Measurements from ENCODE around the gene RPS6KC1.

The RPS6KC1 gene

DNA sequence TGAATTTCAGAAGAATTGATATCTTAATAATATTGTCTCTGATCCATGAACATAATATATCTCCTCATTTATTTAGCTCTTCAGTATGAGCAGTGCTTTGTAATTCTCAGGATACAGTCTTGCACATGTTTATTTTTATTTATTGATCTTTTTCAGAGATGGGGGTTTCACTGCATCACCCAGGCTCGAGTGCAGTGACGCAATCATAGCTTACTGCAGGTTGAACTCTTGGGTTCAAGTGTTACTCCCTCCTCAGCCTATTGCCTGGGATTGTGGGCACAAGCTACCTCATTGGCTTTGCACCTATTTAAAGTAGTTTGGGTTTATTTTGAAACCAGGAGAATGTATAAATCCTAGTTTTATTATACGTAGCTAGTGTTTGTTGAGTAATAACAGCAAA lies 4.7 kb downstream of the RPS6KC1 start:
- H3K9me3 ChIP-seq (ENCODE audit: low read length): no peaks in the 10 kb centered on the region
- H3K9ac ChIP-seq (ENCODE audit: low read length): no peak overlapping the region
- no peak overlapping the region for H3K4me3 ChIP-seq (ENCODE audit: low read depth in 1 of 2, low read length in 2 of 2)
- H3K27me3 ChIP-seq (ENCODE audit: control insufficient read depth in 1 of 2, insufficient read depth in 2 of 2, low read length in 2 of 2): no peaks in the 10 kb centered on the region
- H3K27ac ChIP-seq (ENCODE audit: low read depth, low read length): no peak overlapping the region
- peaks cover 18% of the 10 kb centered on the region for H3K4me1 ChIP-seq (ENCODE audit: insufficient read depth, low read length)
- no peaks in the 10 kb centered on the region for H3K36me3 ChIP-seq (ENCODE audit: insufficient read depth, low read length)

DNA sequence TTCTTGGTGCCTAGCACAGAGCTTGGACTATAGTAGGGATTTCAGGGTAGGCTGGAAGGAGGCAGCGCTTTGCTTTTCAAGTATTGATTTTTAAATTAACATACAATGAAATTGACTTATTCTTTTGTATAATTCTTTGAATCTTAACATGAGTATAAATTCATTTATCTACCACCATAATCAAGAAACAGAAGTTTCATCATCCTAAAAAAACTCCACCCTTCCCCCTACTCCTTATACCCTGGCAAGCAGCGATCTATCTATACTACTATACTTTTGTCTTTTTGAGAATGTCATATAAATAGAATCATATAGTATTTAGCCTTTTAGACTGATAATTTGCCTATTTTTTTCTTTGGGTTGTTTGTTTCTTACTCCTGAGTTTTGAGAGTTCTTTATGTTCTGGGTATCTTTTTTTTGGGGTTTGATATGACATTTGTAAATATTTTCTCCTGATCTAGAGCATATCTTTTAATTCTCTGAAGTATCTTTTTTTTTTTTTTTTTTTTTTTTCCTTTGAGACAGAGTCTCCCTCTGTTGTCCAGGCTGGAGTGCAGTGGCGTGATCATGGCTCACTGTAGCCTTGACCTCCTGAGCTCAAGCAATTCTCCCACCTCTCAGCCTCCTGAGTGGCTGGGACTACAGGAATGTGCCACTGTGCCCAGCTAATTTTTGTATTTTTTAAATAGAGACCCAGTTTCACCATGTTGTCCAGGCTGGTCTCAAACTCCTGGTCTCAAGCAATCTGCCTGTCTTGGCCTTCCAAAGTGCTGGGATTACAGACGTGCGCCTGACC lies 6.4 kb downstream of the RPS6KC1 start:
- Histone ChIP-seq H3K4me1 (ENCODE audit: insufficient read depth, low read length) (peaks cover 11% of the 10 kb centered on the region), H3K4me3 (ENCODE audit: low read depth in 1 of 2, low read length in 2 of 2) (no peak overlapping the region), H3K9ac (ENCODE audit: low read length) (no peak overlapping the region), H3K27me3 (ENCODE audit: control insufficient read depth in 1 of 2, insufficient read depth in 2 of 2, low read length in 2 of 2) (no peaks in the 10 kb centered on the region), H3K9me3 (ENCODE audit: low read length) (no peaks in the 10 kb centered on the region), H3K27ac (ENCODE audit: low read depth, low read length) (no peak overlapping the region), H3K36me3 (ENCODE audit: insufficient read depth, low read length) (no peaks in the 10 kb centered on the region)

DNA sequence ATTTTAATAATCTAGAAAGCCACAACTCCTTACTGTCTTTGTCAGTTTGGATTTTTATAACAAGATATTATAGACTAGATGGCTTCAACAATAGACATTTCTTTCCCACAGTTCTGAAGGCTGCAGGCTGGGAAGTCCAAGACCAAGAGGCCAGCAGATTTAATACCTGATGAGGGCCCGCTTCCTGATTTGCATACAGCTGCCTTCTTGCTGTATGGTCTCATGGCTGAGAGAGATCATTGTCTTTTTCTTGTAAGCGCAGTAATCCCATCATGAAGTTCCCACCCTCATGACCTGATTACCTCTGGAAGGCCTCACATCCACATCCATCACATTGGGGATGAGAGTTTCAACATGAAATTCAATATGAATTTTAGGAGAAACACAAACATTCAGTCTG lies 9.8 kb downstream of the RPS6KC1 start:
- Histone ChIP-seq H3K27me3 (ENCODE audit: control insufficient read depth in 1 of 2, insufficient read depth in 2 of 2, low read length in 2 of 2) (no peaks in the 10 kb centered on the region), H3K36me3 (ENCODE audit: insufficient read depth, low read length) (no peaks in the 10 kb centered on the region), H3K4me3 (ENCODE audit: low read depth in 1 of 2, low read length in 2 of 2) (no peak overlapping the region), H3K9ac (ENCODE audit: low read length) (no peak overlapping the region), H3K9me3 (ENCODE audit: low read length) (no peaks in the 10 kb centered on the region), H3K27ac (ENCODE audit: low read depth, low read length) (no peak overlapping the region), H3K4me1 (ENCODE audit: insufficient read depth, low read length) (no peaks in the 10 kb centered on the region)

DNA sequence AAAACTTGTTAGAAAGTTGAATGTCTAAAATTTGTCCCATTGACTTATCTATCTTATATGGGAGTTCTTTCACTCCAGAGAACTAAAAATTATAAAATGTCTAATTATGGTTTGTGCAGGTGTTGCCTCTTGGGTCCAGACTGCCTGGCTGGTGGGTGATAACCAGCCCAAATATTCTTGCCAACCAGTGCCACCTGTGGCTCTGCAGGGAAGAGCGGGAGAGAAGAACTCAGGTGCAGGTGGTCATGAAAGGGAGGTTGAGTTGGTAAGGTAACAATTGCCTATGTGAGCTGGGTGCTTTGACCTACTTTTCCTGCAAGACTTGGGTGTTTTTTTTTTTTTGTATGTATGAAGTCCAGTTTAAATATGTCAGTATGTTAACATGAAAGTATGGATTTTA lies 10.2 kb downstream of the RPS6KC1 start:
- no peaks in the 10 kb centered on the region for H3K36me3 ChIP-seq (ENCODE audit: insufficient read depth, low read length)
- H3K4me3 ChIP-seq (ENCODE audit: low read depth in 1 of 2, low read length in 2 of 2): no peak overlapping the region
- no peaks in the 10 kb centered on the region for H3K9me3 ChIP-seq (ENCODE audit: low read length)
- no peaks in the 10 kb centered on the region for H3K4me1 ChIP-seq (ENCODE audit: insufficient read depth, low read length)
- H3K27me3 ChIP-seq (ENCODE audit: control insufficient read depth in 1 of 2, insufficient read depth in 2 of 2, low read length in 2 of 2): no peaks in the 10 kb centered on the region
- no peak overlapping the region for H3K27ac ChIP-seq (ENCODE audit: low read depth, low read length)
- no peak overlapping the region for H3K9ac ChIP-seq (ENCODE audit: low read length)

- Histone ChIP-seq H3K9me3 (ENCODE audit: low read length) (no peaks in the 10 kb centered on the region), H3K36me3 (ENCODE audit: insufficient read depth, low read length) (no peaks in the 10 kb centered on the region), H3K27ac (ENCODE audit: low read depth, low read length) (no peak overlapping the region), H3K4me1 (ENCODE audit: insufficient read depth, low read length) (peaks cover 6% of the 10 kb centered on the region), H3K9ac (ENCODE audit: low read length) (no peak overlapping the region), H3K27me3 (ENCODE audit: control insufficient read depth in 1 of 2, insufficient read depth in 2 of 2, low read length in 2 of 2) (no peaks in the 10 kb centered on the region), H3K4me3 (ENCODE audit: low read depth in 1 of 2, low read length in 2 of 2) (no peak overlapping the region)
These were observed 14.8 kb downstream of the RPS6KC1 start for GRCh38 chr1:213065800-213066199.

- no peak overlapping the region for H3K4me3 ChIP-seq (ENCODE audit: low read depth in 1 of 2, low read length in 2 of 2)
- H3K36me3 ChIP-seq (ENCODE audit: insufficient read depth, low read length): no peaks in the 10 kb centered on the region
- peaks cover 6% of the 10 kb centered on the region for H3K4me1 ChIP-seq (ENCODE audit: insufficient read depth, low read length)
- no peaks in the 10 kb centered on the region for H3K27me3 ChIP-seq (ENCODE audit: control insufficient read depth in 1 of 2, insufficient read depth in 2 of 2, low read length in 2 of 2)
- no peak overlapping the region for H3K9ac ChIP-seq (ENCODE audit: low read length)
- H3K27ac ChIP-seq (ENCODE audit: low read depth, low read length): no peak overlapping the region
- H3K9me3 ChIP-seq (ENCODE audit: low read length): no peaks in the 10 kb centered on the region
These were observed 15.3 kb downstream of the RPS6KC1 start for GRCh38 chr1:213066363-213066762.

DNA sequence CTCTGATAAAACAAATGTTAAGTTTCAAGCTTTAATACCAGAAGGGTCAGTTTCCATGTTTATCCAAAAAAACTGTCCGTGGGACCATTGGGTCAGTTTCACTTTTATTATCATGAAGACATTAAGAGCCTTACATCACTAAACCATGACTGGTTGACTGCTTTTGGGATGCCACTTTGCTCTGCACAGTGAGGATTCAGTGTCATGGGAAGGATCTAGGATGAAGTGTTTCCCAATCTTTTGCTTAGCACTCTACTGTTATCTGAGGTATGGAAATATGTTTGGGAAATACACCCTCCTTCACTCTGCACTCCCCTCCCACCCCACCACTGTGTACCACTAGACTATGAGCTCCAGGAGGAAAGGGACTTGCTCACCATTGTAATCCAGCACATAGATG lies 16.3 kb downstream of the RPS6KC1 start:
- Histone ChIP-seq H3K27ac (ENCODE audit: low read depth, low read length) (no peak overlapping the region), H3K9me3 (ENCODE audit: low read length) (no peaks in the 10 kb centered on the region), H3K4me3 (ENCODE audit: low read depth in 1 of 2, low read length in 2 of 2) (no peak overlapping the region), H3K36me3 (ENCODE audit: insufficient read depth, low read length) (no peaks in the 10 kb centered on the region), H3K4me1 (ENCODE audit: insufficient read depth, low read length) (peaks cover 6% of the 10 kb centered on the region), H3K9ac (ENCODE audit: low read length) (no peak overlapping the region), H3K27me3 (ENCODE audit: control insufficient read depth in 1 of 2, insufficient read depth in 2 of 2, low read length in 2 of 2) (no peaks in the 10 kb centered on the region)

GRCh38 chr1:213070406-213070805 lies 19.4 kb downstream of the RPS6KC1 start:
- Histone ChIP-seq H3K27me3 (ENCODE audit: control insufficient read depth in 1 of 2, insufficient read depth in 2 of 2, low read length in 2 of 2) (no peaks in the 10 kb centered on the region), H3K4me1 (ENCODE audit: insufficient read depth, low read length) (peaks cover 6% of the 10 kb centered on the region), H3K27ac (ENCODE audit: low read depth, low read length) (no peak overlapping the region), H3K36me3 (ENCODE audit: insufficient read depth, low read length) (no peaks in the 10 kb centered on the region), H3K9ac (ENCODE audit: low read length) (no peak overlapping the region), H3K9me3 (ENCODE audit: low read length) (no peaks in the 10 kb centered on the region), H3K4me3 (ENCODE audit: low read depth in 1 of 2, low read length in 2 of 2) (no peak overlapping the region)

GRCh38 chr1:213075725-213076124 lies 24.7 kb downstream of the RPS6KC1 start:
- H3K36me3 ChIP-seq (ENCODE audit: insufficient read depth, low read length): peaks cover 3% of the 10 kb centered on the region
- H3K9me3 ChIP-seq (ENCODE audit: low read length): no peaks in the 10 kb centered on the region
- H3K27ac ChIP-seq (ENCODE audit: low read depth, low read length): no peak overlapping the region
- no peaks in the 10 kb centered on the region for H3K27me3 ChIP-seq (ENCODE audit: control insufficient read depth in 1 of 2, insufficient read depth in 2 of 2, low read length in 2 of 2)
- H3K9ac ChIP-seq (ENCODE audit: low read length): no peak overlapping the region
- no peaks in the 10 kb centered on the region for H3K4me1 ChIP-seq (ENCODE audit: insufficient read depth, low read length)
- no peak overlapping the region for H3K4me3 ChIP-seq (ENCODE audit: low read depth in 1 of 2, low read length in 2 of 2)

DNA sequence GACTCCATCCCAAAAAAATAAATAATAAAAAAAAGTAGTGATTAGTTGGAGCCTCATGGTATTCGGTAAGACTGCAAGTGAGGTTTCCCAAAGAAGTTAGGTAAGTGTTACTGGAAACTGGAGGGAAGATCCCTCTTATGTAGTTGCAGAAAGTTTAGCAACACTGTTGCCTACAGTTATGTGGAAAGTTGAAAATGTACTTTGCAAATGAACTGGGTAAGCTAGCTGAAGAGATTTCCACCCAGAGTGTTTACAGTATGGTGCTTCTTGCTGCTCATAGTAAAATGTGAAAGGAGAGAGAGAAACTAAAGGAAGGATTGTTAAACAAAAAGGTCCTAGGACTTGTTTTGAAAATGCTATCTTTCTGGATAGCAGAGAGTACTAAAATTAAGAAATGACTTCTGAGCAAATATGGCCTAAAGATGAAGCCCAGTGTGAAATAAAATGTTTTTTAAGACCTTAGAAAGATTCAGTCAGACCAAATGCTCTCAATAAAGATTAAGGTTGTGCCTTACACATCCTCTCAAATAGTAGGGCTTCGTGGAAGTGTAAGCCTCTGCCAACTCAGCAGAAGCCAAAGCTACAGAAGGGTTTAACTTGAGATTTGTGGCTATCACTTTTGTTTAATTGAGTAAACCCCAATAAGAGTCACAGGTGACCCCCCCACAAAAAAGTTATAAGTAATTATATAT lies 31.5 kb downstream of the RPS6KC1 start:
- no peaks in the 10 kb centered on the region for H3K9me3 ChIP-seq (ENCODE audit: low read length)
- H3K9ac ChIP-seq (ENCODE audit: low read length): no peak overlapping the region
- H3K36me3 ChIP-seq (ENCODE audit: insufficient read depth, low read length): peaks cover 32% of the 10 kb centered on the region
- no peak overlapping the region for H3K4me3 ChIP-seq (ENCODE audit: low read depth in 1 of 2, low read length in 2 of 2)
- H3K4me1 ChIP-seq (ENCODE audit: insufficient read depth, low read length): no peaks in the 10 kb centered on the region
- no peaks in the 10 kb centered on the region for H3K27me3 ChIP-seq (ENCODE audit: control insufficient read depth in 1 of 2, insufficient read depth in 2 of 2, low read length in 2 of 2)
- no peak overlapping the region for H3K27ac ChIP-seq (ENCODE audit: low read depth, low read length)

GRCh38 chr1:213083112-213083445 lies 32.0 kb downstream of the RPS6KC1 start:
- H3K36me3 ChIP-seq (ENCODE audit: insufficient read depth, low read length): peaks cover 32% of the 10 kb centered on the region
- H3K9me3 ChIP-seq (ENCODE audit: low read length): no peaks in the 10 kb centered on the region
- no peaks in the 10 kb centered on the region for H3K27me3 ChIP-seq (ENCODE audit: control insufficient read depth in 1 of 2, insufficient read depth in 2 of 2, low read length in 2 of 2)
- H3K9ac ChIP-seq (ENCODE audit: low read length): no peak overlapping the region
- H3K4me1 ChIP-seq (ENCODE audit: insufficient read depth, low read length): no peaks in the 10 kb centered on the region
- no peak overlapping the region for H3K4me3 ChIP-seq (ENCODE audit: low read depth in 1 of 2, low read length in 2 of 2)
- H3K27ac ChIP-seq (ENCODE audit: low read depth, low read length): no peak overlapping the region

GRCh38 chr1:213087911-213088310 lies 36.9 kb downstream of the RPS6KC1 start:
- H3K4me3 ChIP-seq (ENCODE audit: low read depth in 1 of 2, low read length in 2 of 2): no peak overlapping the region
- no peaks in the 10 kb centered on the region for H3K4me1 ChIP-seq (ENCODE audit: insufficient read depth, low read length)

More at GRCh38 chr1:213087911-213088310, 36.9 kb downstream of the RPS6KC1 start:
- Histone ChIP-seq H3K36me3 (ENCODE audit: insufficient read depth, low read length) (peaks cover 22% of the 10 kb centered on the region), H3K9me3 (ENCODE audit: low read length) (no peaks in the 10 kb centered on the region), H3K27ac (ENCODE audit: low read depth, low read length) (no peak overlapping the region), H3K27me3 (ENCODE audit: control insufficient read depth in 1 of 2, insufficient read depth in 2 of 2, low read length in 2 of 2) (no peaks in the 10 kb centered on the region), H3K9ac (ENCODE audit: low read length) (no peak overlapping the region)
